CD14-positive monocyte (primary cell): ENCODE measurements around the gene MAP2K6. TPM values are rescaled to one million over a fixed set of nuclear protein-coding genes. Genes with fewer than 3 reads are reported as not detected.

Experiments
- DNase-seq, 3 donors: peaks; one replicate each; pipeline ENCODE4 v3.0.0-alpha.2; 2011 to 2022
- H2AFZ ChIP-seq: 2 replicates; pipeline ENCODE4 v1.6.0; 2012; ENCODE audit warnings: mild to moderate bottlenecking, low read depth, low read length, inconsistent platforms; ENCODE audit not compliant: insufficient read depth, poor library complexity, severe bottlenecking
- H3K27ac ChIP-seq, 2 donors: 1 replicate in 1 of 2; 2 replicates in 1 of 2; pipeline ENCODE4 v1.5.1; 2012 to 2013; ENCODE audit warnings: low read length in 2 of 2, control low read depth in 1 of 2, inconsistent platforms in 1 of 2, low read depth in 1 of 2, mild to moderate bottlenecking in 1 of 2
- H3K27me3 ChIP-seq, 2 donors: one replicate each; pipeline versions ENCODE4 v1.6.0 to v1.6.1; 2011 to 2013; ENCODE audit warnings: low read length in 2 of 2; ENCODE audit not compliant: control insufficient read depth in 2 of 2, insufficient read depth in 2 of 2
- H3K36me3 ChIP-seq, 2 donors: replicated peaks in 1 of 2; 1 replicate in 1 of 2; 2 replicates in 1 of 2; pipeline versions ENCODE4 v1.5.1 to v1.6.1; 2012 to 2013; ENCODE audit warnings: low read length in 2 of 2, control low read depth in 1 of 2, inconsistent platforms in 1 of 2, mild to moderate bottlenecking in 1 of 2; ENCODE audit not compliant: insufficient read depth in 2 of 2, control insufficient read depth in 1 of 2
- H3K4me1 ChIP-seq, 2 donors: 1 replicate in 1 of 2; 2 replicates in 1 of 2; pipeline versions ENCODE4 v1.5.1 to v1.6.1; 2012 to 2013; ENCODE audit warnings: low read length in 2 of 2, control low read depth in 1 of 2, inconsistent platforms in 1 of 2, mild to moderate bottlenecking in 1 of 2, moderate library complexity in 1 of 2; ENCODE audit not compliant: insufficient read depth in 2 of 2, control insufficient read depth in 1 of 2
- H3K4me2 ChIP-seq: replicated peaks from 2 replicates; pipeline ENCODE3; 2012; ENCODE audit warnings: low read length, moderate library complexity, mild to moderate bottlenecking; ENCODE audit not compliant: poor library complexity, severe bottlenecking; ENCODE audit errors: extremely low read depth
- H3K4me3 ChIP-seq, 3 experiments: fragments of 200-600 bp in 1 of 3; sonication (generic) in 1 of 3; replicated peaks in 1 of 3; 1 replicate in 2 of 3; 2 replicates in 1 of 3; pipeline ENCODE4 v1.5.1; 2011 to 2013; ENCODE audit warnings: low read length in 3 of 3, mild to moderate bottlenecking in 3 of 3, control low read depth in 2 of 3, low read depth in 2 of 3, inconsistent platforms in 1 of 3, moderate library complexity in 1 of 3
- H3K79me2 ChIP-seq: 2 replicates; pipeline ENCODE4 v1.6.0; 2012; ENCODE audit warnings: mild to moderate bottlenecking, control low read depth, inconsistent platforms, low read length, moderate library complexity; ENCODE audit not compliant: insufficient read depth
- H3K9ac ChIP-seq: 2 replicates; pipeline ENCODE4 v1.6.0; 2017; ENCODE audit warnings: low read length, mild to moderate bottlenecking; ENCODE audit not compliant: insufficient read depth, poor library complexity, severe bottlenecking
- H3K9me3 ChIP-seq, 2 donors: replicated peaks in 1 of 2; 1 replicate in 1 of 2; 2 replicates in 1 of 2; pipeline versions ENCODE4 v1.5.1 to v1.6.1; 2012 to 2013; ENCODE audit warnings: low read length in 2 of 2, control low read depth in 1 of 2; ENCODE audit not compliant: control insufficient read depth in 1 of 2, insufficient read depth in 1 of 2
- H4K20me1 ChIP-seq: 2 replicates; pipeline ENCODE4 v1.6.0; 2012; ENCODE audit warnings: mild to moderate bottlenecking, low read length, control low read depth, moderate library complexity; ENCODE audit not compliant: insufficient read depth
- H3K27ac Mint-ChIP-seq, 7 donors: one replicate each; pipeline ENCODE4 v1.8.0; 2020; ENCODE audit warnings: mild to moderate bottlenecking in 7 of 7, mixed read lengths in 7 of 7, moderate library complexity in 6 of 7, inconsistent platforms in 2 of 7
- H3K27me3 Mint-ChIP-seq, 3 donors: one replicate each; pipeline ENCODE4 v1.8.0; 2021 to 2022; ENCODE audit warnings: low read depth in 3 of 3, mild to moderate bottlenecking in 3 of 3, mixed read lengths in 3 of 3, moderate library complexity in 3 of 3, inconsistent platforms in 1 of 3
- H3K36me3 Mint-ChIP-seq, 2 donors: one replicate each; pipeline ENCODE4 v1.8.0; 2020; ENCODE audit warnings: mixed read lengths in 2 of 2, inconsistent platforms in 1 of 2, mild to moderate bottlenecking in 1 of 2
- H3K4me1 Mint-ChIP-seq: one replicate; pipeline ENCODE4 v1.8.0; 2020; ENCODE audit warnings: mild to moderate bottlenecking, mixed read lengths
- H3K4me3 Mint-ChIP-seq, 2 donors: one replicate each; pipeline ENCODE4 v1.8.0; 2020; ENCODE audit warnings: mild to moderate bottlenecking in 2 of 2, mixed read lengths in 2 of 2, moderate library complexity in 1 of 2
- H3K9me3 Mint-ChIP-seq, 7 donors: one replicate each; pipeline ENCODE4 v1.8.0; 2020 to 2022; ENCODE audit warnings: mixed read lengths in 7 of 7, mild to moderate bottlenecking in 6 of 7, moderate library complexity in 6 of 7, inconsistent platforms in 2 of 7
- CTCF ChIP-seq: fragments of 200-600 bp; IDR thresholded peaks from one replicate; pipeline ENCODE4 v1.8.0; 2022; ENCODE audit warnings: antibody characterized with exemption, mild to moderate bottlenecking
- WGBS: methylation state at CpG from one replicate; pipeline ENCODE4 v1.1.5; 2013; ENCODE audit warnings: missing lambda C conversion rate; ENCODE audit not compliant: insufficient coverage; 5-methylcytosine and 5-hydroxymethylcytosine counted together
- intact Hi-C, 2 donors: fragments of 100-400 bp; cut with micrococcal nuclease; formaldehyde crosslinking; loops; one replicate each; pipeline versions ENCODE4 v1.15.0 to v1.15.1; 2023
- polyA plus RNA-seq, 3 donors: library from polyadenylated mRNA; depleted of rRNA in 1 of 3; unstranded in 2 of 3; stranded (reverse) in 1 of 3; fragments of 300-500 nt in 2 of 3; fragments of >200 nt in 1 of 3; fragmentation: Illumina TruSeq in 2 of 3; gene quantifications; 1 replicate in 2 of 3; 2 replicates in 1 of 3; pipeline ENCODE4 v1.2.3, GENCODE V29; 2012 to 2021

MAP2K6 gene
- polyA plus RNA-seq, 3 donors: 13.5 to 28.9 (median 18.5) TPM

GRCh38 chr17:69539274-69539673, 124.8 kb downstream of the MAP2K6 start:
- WGBS: no CpG with 5 or more reads among the region's 2 CpGs
- H3K27me3 Mint-ChIP-seq: no peaks in the 10 kb centered on the region
- H3K4me2 ChIP-seq: no peak overlapping the region

GRCh38 chr17:69539781-69540319, 125.4 kb downstream of the MAP2K6 start:
- Mint-ChIP-seq H3K36me3 (peaks cover 91 to 96% of the 10 kb centered on the region in 2 donors), H3K4me1 (no peaks in the 10 kb centered on the region), H3K27ac (peak overlapping the region in 1 of 7 donors; percentile 12), H3K9me3 (peaks cover 0 to 4% (median 0%) of the 10 kb centered on the region in 7 donors), H3K27me3 (no peaks in the 10 kb centered on the region), H3K4me3 (no peak overlapping the region)
- TF ChIP-seq CTCF: no peak
- H3K4me1 ChIP-seq: no peaks in the 10 kb centered on the region
- no peak for DNase-seq
- no peak overlapping the region for H3K27ac ChIP-seq
- H3K27me3 ChIP-seq: no peaks in the 10 kb centered on the region
- no peaks in the 10 kb centered on the region for H3K9me3 ChIP-seq
- WGBS: 100% methylated on average over 1 of the region's 4 CpGs
- intact Hi-C loops: no loop called here
- H3K4me3 ChIP-seq: no peak overlapping the region
- no peaks in the 10 kb centered on the region for H4K20me1 ChIP-seq
- no peak overlapping the region for H3K9ac ChIP-seq
- H2AFZ ChIP-seq: no peak overlapping the region
- H3K79me2 ChIP-seq: no peaks in the 10 kb centered on the region
- peaks cover 76 to 97% of the 10 kb centered on the region in 2 donors for H3K36me3 ChIP-seq
- no peak overlapping the region for H3K4me2 ChIP-seq

More at GRCh38 chr17:69539274-69539673, 124.8 kb downstream of the MAP2K6 start:
- Histone ChIP-seq H2AFZ (no peak overlapping the region), H3K27me3 (no peaks in the 10 kb centered on the region), H3K4me3 (no peak overlapping the region), H3K79me2 (no peaks in the 10 kb centered on the region), H3K4me1 (no peaks in the 10 kb centered on the region), H3K9ac (no peak overlapping the region), H3K36me3 (peaks cover 77 to 97% of the 10 kb centered on the region in 2 donors), H4K20me1 (no peaks in the 10 kb centered on the region), H3K9me3 (no peaks in the 10 kb centered on the region), H3K27ac (no peak overlapping the region)
- Mint-ChIP-seq H3K4me1 (no peaks in the 10 kb centered on the region), H3K9me3 (peaks cover 0 to 4% (median 0%) of the 10 kb centered on the region in 7 donors), H3K4me3 (no peak overlapping the region), H3K36me3 (peaks cover 91 to 97% of the 10 kb centered on the region in 2 donors), H3K27ac (no peak overlapping the region)
- no peak for TF ChIP-seq CTCF
- no peak for DNase-seq
- intact Hi-C loops: no loop called here
